ENCODE results near the gene DAZAP1.

DAZAP1 gene

DNA sequence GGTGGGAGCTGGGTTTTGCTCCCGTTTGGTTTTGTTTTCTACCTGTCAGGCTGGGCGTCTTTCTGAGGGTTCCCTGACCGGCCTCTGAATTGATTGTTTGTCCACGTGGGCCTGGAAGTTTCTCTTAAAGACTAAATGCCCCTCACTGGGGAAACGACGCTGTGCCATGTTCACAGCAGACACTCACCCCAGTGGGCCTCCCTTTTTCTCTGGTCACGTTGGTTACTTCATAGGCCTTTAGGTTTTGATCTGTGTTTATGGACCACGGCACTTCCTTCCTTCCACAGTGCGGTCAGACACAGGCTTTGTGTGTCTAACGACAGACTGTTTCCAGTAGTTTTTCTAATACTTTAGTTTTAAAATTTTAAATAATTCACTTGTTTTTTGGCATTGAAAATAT, 43.8 kb upstream of the DAZAP1 start:
- no peak overlapping the region for H3K4me3 ChIP-seq (ENCODE audit: low read depth, low read length)
- ChIA-PET CTCF (interaction anchor here (0.5 to 1.6 kb wide), 2 partner anchors 9 to 12 kb away, joined by 3 to 5 read pairs; no protein-coding TSS in a partner anchor), POLR2A (interaction anchor here (0.6 kb wide), 1 partner anchor 41 kb away, joined by 3 read pairs; no protein-coding TSS in a partner anchor)
- DNase-seq (ENCODE audit: low read depth, low spot score): no peak
- TF ChIP-seq, protein P1, sequence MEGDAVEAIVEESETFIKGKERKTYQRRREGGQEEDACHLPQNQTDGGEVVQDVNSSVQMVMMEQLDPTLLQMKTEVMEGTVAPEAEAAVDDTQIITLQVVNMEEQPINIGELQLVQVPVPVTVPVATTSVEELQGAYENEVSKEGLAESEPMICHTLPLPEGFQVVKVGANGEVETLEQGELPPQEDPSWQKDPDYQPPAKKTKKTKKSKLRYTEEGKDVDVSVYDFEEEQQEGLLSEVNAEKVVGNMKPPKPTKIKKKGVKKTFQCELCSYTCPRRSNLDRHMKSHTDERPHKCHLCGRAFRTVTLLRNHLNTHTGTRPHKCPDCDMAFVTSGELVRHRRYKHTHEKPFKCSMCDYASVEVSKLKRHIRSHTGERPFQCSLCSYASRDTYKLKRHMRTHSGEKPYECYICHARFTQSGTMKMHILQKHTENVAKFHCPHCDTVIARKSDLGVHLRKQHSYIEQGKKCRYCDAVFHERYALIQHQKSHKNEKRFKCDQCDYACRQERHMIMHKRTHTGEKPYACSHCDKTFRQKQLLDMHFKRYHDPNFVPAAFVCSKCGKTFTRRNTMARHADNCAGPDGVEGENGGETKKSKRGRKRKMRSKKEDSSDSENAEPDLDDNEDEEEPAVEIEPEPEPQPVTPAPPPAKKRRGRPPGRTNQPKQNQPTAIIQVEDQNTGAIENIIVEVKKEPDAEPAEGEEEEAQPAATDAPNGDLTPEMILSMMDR (IDR thresholded peaks at IDR 0.05; ENCODE audit: insufficient read depth, low read length, missing control alignments): no peak

DNA sequence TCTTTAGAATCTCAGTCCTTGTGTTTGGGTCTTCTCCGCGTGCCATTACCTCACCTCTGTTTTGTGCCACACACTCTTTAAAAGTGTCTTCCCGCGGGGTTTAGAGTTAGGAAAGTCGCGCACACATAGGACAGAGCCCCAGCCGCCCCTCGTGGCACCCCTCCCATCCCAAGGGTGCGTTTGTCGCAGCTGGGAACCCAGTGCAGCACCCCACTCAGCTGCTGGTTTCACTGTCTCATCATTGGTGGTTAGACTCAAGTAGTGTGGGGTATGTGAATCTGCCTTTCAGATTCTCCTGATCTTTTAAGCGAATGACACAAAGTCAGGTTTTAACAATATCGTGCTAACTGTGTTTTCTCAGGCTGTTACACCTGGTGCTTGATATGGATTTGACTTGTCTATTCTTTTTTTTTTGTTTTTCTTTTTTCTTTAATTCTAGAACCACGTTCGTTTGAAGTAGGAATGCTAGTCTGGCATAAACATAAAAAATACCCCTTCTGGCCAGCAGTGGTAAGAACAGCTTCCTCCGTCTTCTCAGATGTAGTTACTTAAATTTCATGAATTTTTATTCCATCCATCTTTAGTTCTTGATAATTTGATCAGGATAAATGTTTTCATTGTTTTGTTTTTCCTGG, 43.2 kb upstream of the DAZAP1 start:
- ChIA-PET POLR2A (interaction anchor here (1.2 kb wide), 1 partner anchor 89 kb away, joined by 4 read pairs; the partner anchor contains the start of gene FAM174C), CTCF (interaction anchor here (1.0 to 1.6 kb wide), 2 partner anchors 9 to 17 kb away, joined by 3 to 5 read pairs; no protein-coding TSS in a partner anchor)
- DNase-seq (ENCODE audit: low read depth, low spot score): no peak
- no peak overlapping the region for H3K4me3 ChIP-seq (ENCODE audit: low read depth, low read length)
- TF ChIP-seq, protein P1 (IDR thresholded peaks at IDR 0.05; ENCODE audit: insufficient read depth, low read length, missing control alignments): no peak

DNA sequence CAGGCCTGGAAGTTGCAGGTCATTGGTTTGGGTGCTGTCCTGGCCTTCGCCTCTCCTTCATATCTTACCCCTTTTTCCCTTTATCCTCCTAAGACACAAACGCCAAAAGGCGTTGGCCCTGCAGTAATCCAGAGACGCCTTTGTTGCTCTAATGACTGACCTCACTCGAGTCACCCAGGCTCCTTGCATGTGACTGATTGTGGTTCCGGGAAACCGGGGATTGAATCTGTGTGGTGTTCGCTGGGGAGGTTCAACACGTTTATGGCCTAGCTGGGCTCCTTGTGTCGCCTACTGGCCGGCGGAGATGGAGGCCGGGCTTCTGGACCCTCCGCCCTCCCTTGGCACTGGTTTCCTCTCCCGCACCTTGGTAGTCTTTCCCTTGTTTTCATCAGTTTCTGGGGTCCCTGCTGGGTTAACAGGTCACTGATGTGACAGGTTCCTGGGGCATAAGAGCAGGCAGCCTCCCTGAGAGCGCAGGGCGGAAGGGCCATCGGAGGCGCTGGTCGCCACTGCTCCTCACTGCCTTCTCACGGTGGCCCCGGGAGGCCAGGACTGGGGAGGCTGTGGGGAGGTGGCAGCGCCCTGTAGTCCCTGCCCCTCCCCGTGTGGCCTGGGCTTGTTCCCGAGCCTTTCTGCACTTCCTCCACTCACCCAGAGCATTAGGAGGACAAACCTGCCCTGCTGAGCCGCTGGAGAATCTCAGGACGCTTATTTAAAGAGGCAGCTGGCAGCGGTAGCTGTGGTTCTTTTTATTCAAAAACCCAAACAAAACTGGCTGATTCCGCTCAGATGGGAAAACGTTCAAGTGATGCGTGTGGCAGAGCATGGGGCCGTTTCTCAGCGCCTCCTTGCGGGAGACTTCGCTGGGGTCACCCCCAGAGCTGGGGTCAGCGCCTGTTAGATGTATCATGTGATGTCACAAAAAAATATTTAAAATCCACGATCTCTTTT, 41.8 kb upstream of the DAZAP1 start:
- ChIA-PET CTCF (interaction anchor here (1.0 kb wide), 1 partner anchor 15 kb away, joined by 3 read pairs; no protein-coding TSS in a partner anchor), POLR2A (no interaction called here)
- TF ChIP-seq, protein P1 (IDR thresholded peaks at IDR 0.05; ENCODE audit: insufficient read depth, low read length, missing control alignments): no peak
- no peak overlapping the region for H3K4me3 ChIP-seq (ENCODE audit: low read depth, low read length)
- DNase-seq (ENCODE audit: low read depth, low spot score): no peak

DNA sequence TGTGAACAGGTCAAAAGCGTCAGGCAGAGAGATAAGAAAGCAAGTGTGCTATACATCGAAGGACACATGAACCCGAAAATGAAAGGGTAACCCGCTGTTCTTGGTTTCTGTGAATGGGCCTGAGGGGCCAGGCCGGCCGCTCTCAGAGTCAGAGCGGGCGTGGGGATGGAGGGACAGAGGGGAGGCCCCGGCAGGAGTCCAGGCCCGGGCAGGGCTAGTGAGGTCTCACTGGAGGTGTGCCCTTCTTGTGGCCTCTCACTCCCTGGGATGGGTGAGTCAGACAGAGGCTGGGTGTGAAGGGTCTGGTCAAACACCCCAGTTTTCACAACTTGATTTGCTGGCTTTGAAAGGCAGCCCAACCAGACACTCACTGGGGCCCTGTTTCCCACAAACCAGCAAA, 41.1 kb upstream of the DAZAP1 start:
- POLR2A ChIA-PET: no interaction called here
- DNase-seq (ENCODE audit: low read depth, low spot score): no peak
- CTCF ChIA-PET: no interaction called here
- no peak overlapping the region for H3K4me3 ChIP-seq (ENCODE audit: low read depth, low read length)
- TF ChIP-seq, protein P1 (IDR thresholded peaks at IDR 0.05; ENCODE audit: insufficient read depth, low read length, missing control alignments): no peak

DNA sequence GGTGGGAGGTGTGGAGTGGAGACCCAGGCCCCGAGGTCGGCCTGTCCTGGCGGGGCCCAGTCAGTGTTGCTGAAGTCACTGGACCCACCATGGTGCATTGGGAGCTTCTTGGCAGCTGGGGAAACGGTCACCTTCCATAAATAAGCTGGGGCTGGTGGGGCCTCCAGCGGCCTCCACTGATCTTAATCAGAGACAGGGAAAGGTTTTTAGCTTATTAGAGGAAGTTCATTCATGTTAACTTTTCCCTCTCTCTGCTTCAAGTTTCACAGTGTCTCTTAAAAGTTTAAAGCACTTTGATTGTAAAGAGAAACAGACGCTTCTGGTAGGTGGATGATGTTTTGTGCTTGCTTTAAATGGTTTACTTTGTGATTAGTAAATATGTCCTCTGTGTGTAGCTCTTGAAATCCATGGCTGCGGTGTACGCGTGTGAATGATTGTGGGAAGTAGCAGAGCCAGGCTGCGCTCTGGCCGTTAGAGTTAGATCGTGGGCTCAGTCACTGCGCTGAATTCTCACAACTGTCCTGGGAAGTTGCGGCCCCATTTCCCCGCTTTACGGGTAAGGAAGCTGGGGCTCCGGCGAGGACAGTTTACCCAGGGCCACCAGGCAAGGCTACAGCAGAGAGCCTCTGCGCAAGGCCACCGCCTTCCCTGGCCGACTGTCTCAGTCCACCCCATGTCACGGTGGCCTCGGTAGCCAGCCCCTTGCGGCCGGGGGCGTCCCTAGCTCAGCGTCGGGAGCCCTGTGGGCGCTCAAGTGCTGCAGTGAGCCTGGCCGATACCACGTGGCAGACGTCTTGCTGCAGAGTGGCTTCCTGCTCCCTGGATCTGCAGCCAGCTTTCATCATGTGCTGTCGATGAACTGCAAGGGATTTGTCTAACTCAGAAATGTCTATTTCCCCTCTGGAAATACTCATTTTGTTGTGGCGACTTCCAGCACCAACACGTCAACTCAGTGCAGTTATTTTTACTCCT, 40.2 kb upstream of the DAZAP1 start:
- POLR2A ChIA-PET: interaction anchor here (0.7 kb wide), 1 partner anchor 11 kb away, joined by 3 read pairs; no protein-coding TSS in a partner anchor
- no peak overlapping the region for H3K4me3 ChIP-seq (ENCODE audit: low read depth, low read length)
- CTCF ChIA-PET: interaction anchor here (0.5 to 1.1 kb wide), 3 partner anchors 12 to 24 kb away, joined by 3 read pairs; no protein-coding TSS in a partner anchor
- TF ChIP-seq, protein P1 (IDR thresholded peaks at IDR 0.05; ENCODE audit: insufficient read depth, low read length, missing control alignments): no peak
- no peak for DNase-seq (ENCODE audit: low read depth, low spot score)
